Measurements from ENCODE around the gene IL10RB. TPM values are rescaled to one million over a fixed set of nuclear protein-coding genes. Genes with fewer than 3 reads are reported as not detected.
"Not testable (repeated sequence)": the region's sequence is repeated elsewhere in the genome, so short reads cannot be mapped to it uniquely, and the experiment has no call there.

The IL10RB gene
- total and polyA plus RNA-seq, 4 donors: 26.7 to 89.1 (median 42.9) TPM

- Histone ChIP-seq H3K27me3 (ENCODE audit: control insufficient read depth in 3 of 3, insufficient read depth in 3 of 3, low read length in 2 of 3) (no peaks in the 10 kb centered on the region), H3K36me3 (ENCODE audit: control insufficient read depth in 4 of 4, insufficient read depth in 4 of 4, low read length in 4 of 4) (no peaks in the 10 kb centered on the region), H3K4me1 (ENCODE audit: control insufficient read depth in 5 of 5, insufficient read depth in 5 of 5, low read length in 5 of 5) (peaks cover 0 to 2% (median 0%) of the 10 kb centered on the region in 5 donors), H3K9ac (ENCODE audit: insufficient read depth in 1 of 2, low read length in 2 of 2) (no peak overlapping the region), H3K9me3 (ENCODE audit: control insufficient read depth in 4 of 4, insufficient read depth in 3 of 4, low read length in 3 of 4) (no peaks in the 10 kb centered on the region), H3K4me3 (no peak overlapping the region), H3K27ac (ENCODE audit: low read depth in 1 of 2, low read length in 1 of 2) (no peak overlapping the region)
- no peak for DNase-seq
- WGBS, 2 donors: 82 to 90% methylated on average over 3 of the region's 3 CpGs
- no peak for TF ChIP-seq CTCF (IDR thresholded peaks at IDR 0.05; ENCODE audit: control extremely low read depth, extremely low read depth)
- no peak for ATAC-seq (ENCODE audit: insufficient read depth, low FRiP score)
These were observed 46.2 kb upstream of the IL10RB start for GRCh38 chr21:33219954-33220353.

GRCh38 chr21:33225376-33225775, 40.8 kb upstream of the IL10RB start:
- not testable (repeated sequence) for H3K27ac ChIP-seq (ENCODE audit: low read depth in 1 of 2, low read length in 1 of 2); ATAC-seq (ENCODE audit: insufficient read depth, low FRiP score); H3K4me3 ChIP-seq; H3K36me3 ChIP-seq (ENCODE audit: control insufficient read depth in 4 of 4, insufficient read depth in 4 of 4, low read length in 4 of 4); DNase-seq; H3K9me3 ChIP-seq (ENCODE audit: control insufficient read depth in 4 of 4, insufficient read depth in 3 of 4, low read length in 3 of 4); H3K4me1 ChIP-seq (ENCODE audit: control insufficient read depth in 5 of 5, insufficient read depth in 5 of 5, low read length in 5 of 5); H3K9ac ChIP-seq (ENCODE audit: insufficient read depth in 1 of 2, low read length in 2 of 2); H3K27me3 ChIP-seq (ENCODE audit: control insufficient read depth in 3 of 3, insufficient read depth in 3 of 3, low read length in 2 of 3)
- WGBS, 2 donors: 97 to 98% methylated on average over 3 of the region's 3 CpGs

GRCh38 chr21:33228455-33228854, 37.7 kb upstream of the IL10RB start:
- DNase-seq (no peak), ATAC-seq (ENCODE audit: insufficient read depth, low FRiP score) (no peak)
- H3K36me3 ChIP-seq (ENCODE audit: control insufficient read depth in 4 of 4, insufficient read depth in 4 of 4, low read length in 4 of 4): no peaks in the 10 kb centered on the region
- 47 to 50% methylated on average over 3 of the region's 3 CpGs for WGBS, 2 donors
- no peak overlapping the region for H3K4me3 ChIP-seq
- peaks cover 0 to 15% (median 4%) of the 10 kb centered on the region in 5 donors for H3K4me1 ChIP-seq (ENCODE audit: control insufficient read depth in 5 of 5, insufficient read depth in 5 of 5, low read length in 5 of 5)
- no peak overlapping the region for H3K9ac ChIP-seq (ENCODE audit: insufficient read depth in 1 of 2, low read length in 2 of 2)
- TF ChIP-seq CTCF (IDR thresholded peaks at IDR 0.05; ENCODE audit: control extremely low read depth, extremely low read depth): no peak
- H3K27ac ChIP-seq (ENCODE audit: low read depth in 1 of 2, low read length in 1 of 2): no peak overlapping the region
- no peaks in the 10 kb centered on the region for H3K27me3 ChIP-seq (ENCODE audit: control insufficient read depth in 3 of 3, insufficient read depth in 3 of 3, low read length in 2 of 3)
- no peaks in the 10 kb centered on the region for H3K9me3 ChIP-seq (ENCODE audit: control insufficient read depth in 4 of 4, insufficient read depth in 3 of 4, low read length in 3 of 4)

GRCh38 chr21:33229099-33229783, 36.9 kb upstream of the IL10RB start:
- H3K36me3 ChIP-seq (ENCODE audit: control insufficient read depth in 4 of 4, insufficient read depth in 4 of 4, low read length in 4 of 4): no peaks in the 10 kb centered on the region
- WGBS, 2 donors: 42 to 43% methylated on average over 18 of the region's 18 CpGs
- H3K27me3 ChIP-seq (ENCODE audit: control insufficient read depth in 3 of 3, insufficient read depth in 3 of 3, low read length in 2 of 3): no peaks in the 10 kb centered on the region
- peak overlapping the region in 1 of 2 donors; percentile 47 for H3K27ac ChIP-seq (ENCODE audit: low read depth in 1 of 2, low read length in 1 of 2)
- ATAC-seq (ENCODE audit: insufficient read depth, low FRiP score) (no peak), DNase-seq (no peak)
- H3K9ac ChIP-seq (ENCODE audit: insufficient read depth in 1 of 2, low read length in 2 of 2): peak overlapping the region in 1 of 2 donors; percentile 62
- H3K4me3 ChIP-seq: no peak overlapping the region
- TF ChIP-seq CTCF (IDR thresholded peaks at IDR 0.05; ENCODE audit: control extremely low read depth, extremely low read depth): no peak
- H3K4me1 ChIP-seq (ENCODE audit: control insufficient read depth in 5 of 5, insufficient read depth in 5 of 5, low read length in 5 of 5): peaks cover 0 to 15% (median 4%) of the 10 kb centered on the region in 5 donors
- H3K9me3 ChIP-seq (ENCODE audit: control insufficient read depth in 4 of 4, insufficient read depth in 3 of 4, low read length in 3 of 4): no peaks in the 10 kb centered on the region
